IMR-90 (cell line): Measurements from ENCODE around the gene MBOAT2. TPM values are rescaled to one million over a fixed set of nuclear protein-coding genes. Genes with fewer than 3 reads are reported as not detected.

Experiments used
- ATAC-seq: fragments of 200-7000 bp; cut with Tn5 transposase; 2 replicates; pipeline ENCODE4 v1.9.1; 2020; ENCODE audit warnings: low read depth, mild to moderate bottlenecking, moderate library complexity
- BruUV-seq: library from RNA; stranded (reverse); fragments of 400-500 nt; replicated peaks from 2 replicates; lab custom pipeline; 2021; lab: Mats Ljungman, UMichigan
- CTCF ChIA-PET: fragments of 300-600 bp; formaldehyde crosslinking; extraction: SDS; loops from one replicate; lab custom pipeline; 2021; ENCODE audit warnings: antibody characterized with exemption; lab: Yijun Ruan, JAX
- POLR2A ChIA-PET: fragments of 300-600 bp; sonication (Branson Sonifier 250); formaldehyde crosslinking; loops from one replicate; lab custom pipeline; 2022; ENCODE audit warnings: antibody characterized with exemption; ENCODE audit not compliant: unreplicated experiment; lab: Charles Lee
- DNase-seq: peaks from one replicate; pipeline ENCODE4 v3.0.0; 2013
- H2AFZ ChIP-seq: replicated peaks from 2 replicates; pipeline ENCODE3; 2013; ENCODE audit warnings: low read length, mild to moderate bottlenecking; ENCODE audit not compliant: poor library complexity
- H2AK5ac ChIP-seq: 2 replicates; pipeline ENCODE4 v1.6.1; 2013; ENCODE audit warnings: low read depth, low read length, inconsistent platforms
- H2AK9ac ChIP-seq: replicated peaks from 2 replicates; pipeline ENCODE3; 2013; ENCODE audit warnings: mild to moderate bottlenecking, low read depth, low read length, moderate library complexity; ENCODE audit not compliant: poor library complexity
- H2BK120ac ChIP-seq: 2 replicates; pipeline ENCODE4 v1.6.1; 2013; ENCODE audit warnings: low read depth, low read length, inconsistent platforms
- H2BK15ac ChIP-seq: 3 replicates; pipeline ENCODE4 v1.6.1; 2013; ENCODE audit warnings: low read depth, low read length, inconsistent platforms
- H2BK20ac ChIP-seq: 2 replicates; pipeline ENCODE4 v1.6.1; 2013; ENCODE audit warnings: low read depth, mild to moderate bottlenecking, inconsistent platforms, low read length, moderate library complexity
- H2BK5ac ChIP-seq: 2 replicates; pipeline ENCODE4 v1.6.1; 2013; ENCODE audit warnings: mild to moderate bottlenecking, low read depth, low read length, inconsistent platforms; ENCODE audit not compliant: poor library complexity, severe bottlenecking
- H3K14ac ChIP-seq: replicated peaks from 2 replicates; pipeline ENCODE4 v1.6.1; 2013; ENCODE audit warnings: low read depth, low read length, inconsistent platforms
- H3K18ac ChIP-seq: 2 replicates; pipeline ENCODE4 v1.6.1; 2013; ENCODE audit warnings: low read depth, low read length, control low read depth
- H3K23ac ChIP-seq: 2 replicates; pipeline ENCODE4 v1.6.1; 2013; ENCODE audit warnings: low read depth, low read length, inconsistent platforms
- H3K27ac ChIP-seq: 2 replicates; pipeline ENCODE4 v1.5.1; 2013; ENCODE audit warnings: mild to moderate bottlenecking, control low read depth, low read length; ENCODE audit not compliant: insufficient read depth
- H3K27me3 ChIP-seq: 2 replicates; pipeline ENCODE4 v1.6.1; 2013; ENCODE audit warnings: low read length; ENCODE audit not compliant: control insufficient read depth, insufficient read depth
- H3K36me3 ChIP-seq: 2 replicates; pipeline ENCODE4 v1.6.1; 2013; ENCODE audit warnings: low read length, mixed read lengths; ENCODE audit not compliant: control insufficient read depth, insufficient read depth
- H3K4ac ChIP-seq: 2 replicates; pipeline ENCODE4 v1.6.1; 2013; ENCODE audit warnings: low read depth, low read length, inconsistent platforms
- H3K4me1 ChIP-seq: 2 replicates; pipeline ENCODE4 v1.6.1; 2013; ENCODE audit warnings: low read length, mixed read lengths; ENCODE audit not compliant: control insufficient read depth, insufficient read depth
- H3K4me2 ChIP-seq: 2 replicates; pipeline ENCODE4 v1.6.1; 2013; ENCODE audit warnings: low read depth, mild to moderate bottlenecking, control low read depth, low read length, moderate library complexity
- H3K4me3 ChIP-seq: 2 replicates; pipeline ENCODE4 v1.5.1; 2013; ENCODE audit warnings: low read depth, mild to moderate bottlenecking, control low read depth, low read length, moderate library complexity; ENCODE audit not compliant: insufficient read depth
- H3K56ac ChIP-seq: 2 replicates; pipeline ENCODE4 v1.6.1; 2013; ENCODE audit warnings: low read length, inconsistent platforms; ENCODE audit not compliant: insufficient read depth; ENCODE audit errors: extremely low read depth
- H3K79me1 ChIP-seq, 2 experiments: 2 replicates each; pipeline ENCODE4 v1.6.1; 2013; ENCODE audit warnings: low read length in 2 of 2, inconsistent platforms in 1 of 2, low read depth in 1 of 2
- H3K9ac ChIP-seq: 2 replicates; pipeline ENCODE4 v1.6.1; 2013; ENCODE audit warnings: low read depth, low read length, control low read depth
- H3K9me1 ChIP-seq: 2 replicates; pipeline ENCODE4 v1.6.1; 2013; ENCODE audit warnings: low read length, inconsistent platforms; ENCODE audit not compliant: insufficient read depth
- H3K9me3 ChIP-seq: 2 replicates; pipeline ENCODE4 v1.6.1; 2013; ENCODE audit warnings: low read length; ENCODE audit not compliant: control insufficient read depth, insufficient read depth
- H4K20me1 ChIP-seq: 2 replicates; pipeline ENCODE4 v1.6.1; 2013; ENCODE audit warnings: low read length, inconsistent platforms; ENCODE audit not compliant: insufficient read depth
- H4K5ac ChIP-seq: 2 replicates; pipeline ENCODE4 v1.6.1; 2013; ENCODE audit warnings: mild to moderate bottlenecking, low read depth, low read length, control low read depth
- H4K8ac ChIP-seq, 2 experiments: 2 replicates each; pipeline ENCODE4 v1.6.1; 2013; ENCODE audit warnings: low read depth in 2 of 2, low read length in 2 of 2, control low read depth in 1 of 2, inconsistent platforms in 1 of 2
- H4K91ac ChIP-seq: 2 replicates; pipeline ENCODE4 v1.6.1; 2013; ENCODE audit warnings: low read depth, low read length, inconsistent platforms; ENCODE audit not compliant: insufficient read depth
- BHLHE40 ChIP-seq: fragments of 150-350 bp; IDR thresholded peaks from 2 replicates; pipeline ENCODE4 v1.6.1; 2016; ENCODE audit warnings: mild to moderate bottlenecking, low read depth, low read length
- CEBPB ChIP-seq: IDR thresholded peaks from 2 replicates; pipeline ENCODE4 v1.6.1; 2012; ENCODE audit warnings: low read depth, low read length, improper control_type of control experiment
- MXI1 ChIP-seq: IDR thresholded peaks from 2 replicates; pipeline ENCODE4 v1.6.1; 2012; ENCODE audit warnings: low read depth, mild to moderate bottlenecking, low read length, moderate library complexity, borderline replicate concordance
- RCOR1 ChIP-seq: IDR thresholded peaks from 2 replicates; pipeline ENCODE4 v1.6.1; 2012; ENCODE audit warnings: mild to moderate bottlenecking, low read length, improper control_type of control experiment; ENCODE audit not compliant: insufficient replicate concordance
- SMC3 ChIP-seq: fragments of 150-350 bp; IDR thresholded peaks from 2 replicates; pipeline ENCODE4 v1.6.1; 2016; ENCODE audit warnings: low read depth, mild to moderate bottlenecking, antibody characterized with exemption, low read length, moderate library complexity
- WGBS, 2 experiments: methylation state at CpG; one replicate each; pipeline versions ENCODE4 v1.1.5 to v1.1.7; 2013; ENCODE audit warnings: missing lambda C conversion rate in 2 of 2; ENCODE audit not compliant: insufficient read length in 1 of 2; ENCODE audit errors: extremely low coverage in 2 of 2; 5-methylcytosine and 5-hydroxymethylcytosine counted together
- dilution Hi-C: fragments of 300-500 bp; cut with HindIII; formaldehyde crosslinking; loops from one replicate; pipeline ENCODE4 v1.14.3; 2018; ENCODE audit warnings: low sequenced_read_pairs; ENCODE audit not compliant: unreplicated experiment
- in situ Hi-C: fragments of 300-500 bp; cut with MboI; formaldehyde crosslinking; loops from 3 replicates; pipeline ENCODE4 v1.14.3; 2019; ENCODE audit warnings: low sequenced_read_pairs, inconsistent platforms, mixed read lengths
- intact Hi-C: fragments of 100-400 bp; cut with micrococcal nuclease; formaldehyde crosslinking; loops from 2 replicates; pipeline ENCODE4 v1.10.0; 2022
- polyA plus RNA-seq, 3 experiments: library from polyadenylated mRNA; depleted of rRNA; stranded (reverse); fragments of >200 nt; gene quantifications; 2 replicates each; pipeline ENCODE4 v1.2.3, GENCODE V29; 2012; ENCODE audit warnings: low replicate concordance in 1 of 3
- total RNA-seq: library from RNA; depleted of rRNA; stranded (reverse); fragments of >200 nt; gene quantifications from 2 replicates; pipeline ENCODE4 v1.2.3, GENCODE V29; 2012
- TF ChIP-seq, protein P1 (sequence below): fragments of 150-350 bp; IDR thresholded peaks from 2 replicates; pipeline ENCODE4 v1.6.1; 2017; ENCODE audit warnings: mild to moderate bottlenecking, antibody characterized with exemption, low read length, low read depth

Gene MBOAT2
- total and polyA plus RNA-seq, 2 of the 4 experiments (the other 2 are of a cell fraction): 33.9 to 102 TPM

DNA sequence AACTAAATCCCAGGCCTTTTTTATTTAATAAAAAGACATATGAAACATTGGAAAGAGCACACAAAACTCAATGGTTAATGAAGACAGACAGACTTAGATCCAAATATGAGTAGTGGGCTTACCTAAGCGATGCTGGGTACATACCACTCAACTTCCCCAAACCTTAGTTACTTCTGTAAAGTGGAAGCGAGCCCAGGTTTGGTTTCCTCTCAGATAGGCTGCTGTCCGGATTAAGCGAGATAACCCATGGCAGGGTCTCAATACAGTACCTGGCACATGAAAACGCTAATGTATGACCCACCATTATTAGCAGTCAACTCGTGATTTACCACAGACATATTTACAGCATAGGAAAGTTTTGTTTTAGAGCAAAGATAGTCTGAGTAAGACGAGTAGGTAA lies 21.6 kb downstream of the MBOAT2 start:
- H3K4me3 ChIP-seq: no peak overlapping the region
- ChIA-PET POLR2A (no interaction called here), CTCF (no interaction called here)
- no peak overlapping the region for H3K56ac ChIP-seq
- no peak overlapping the region for H2BK120ac ChIP-seq
- H2AK9ac ChIP-seq: no peak overlapping the region
- H4K5ac ChIP-seq: no peak overlapping the region
- no peaks in the 10 kb centered on the region for H3K9me3 ChIP-seq
- H2AK5ac ChIP-seq: no peak overlapping the region
- no peak overlapping the region for H2BK20ac ChIP-seq
- in situ Hi-C loops (no loop called here), dilution Hi-C loops (no loop called here), intact Hi-C loops (no loop called here)
- no peak overlapping the region for H3K4ac ChIP-seq
- H3K27ac ChIP-seq: no peak overlapping the region
- H3K27me3 ChIP-seq: no peaks in the 10 kb centered on the region
- TF ChIP-seq SMC3: no peak
- no peak for TF ChIP-seq MXI1
- no peak for TF ChIP-seq RCOR1
- TF ChIP-seq, protein P1, sequence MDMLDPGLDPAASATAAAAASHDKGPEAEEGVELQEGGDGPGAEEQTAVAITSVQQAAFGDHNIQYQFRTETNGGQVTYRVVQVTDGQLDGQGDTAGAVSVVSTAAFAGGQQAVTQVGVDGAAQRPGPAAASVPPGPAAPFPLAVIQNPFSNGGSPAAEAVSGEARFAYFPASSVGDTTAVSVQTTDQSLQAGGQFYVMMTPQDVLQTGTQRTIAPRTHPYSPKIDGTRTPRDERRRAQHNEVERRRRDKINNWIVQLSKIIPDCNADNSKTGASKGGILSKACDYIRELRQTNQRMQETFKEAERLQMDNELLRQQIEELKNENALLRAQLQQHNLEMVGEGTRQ: no peak
- TF ChIP-seq CEBPB: no peak
- no peak for TF ChIP-seq BHLHE40
- H2BK15ac ChIP-seq: no peak overlapping the region
- no peak overlapping the region for H3K4me2 ChIP-seq
- no peak for DNase-seq
- 0 out of 2 replicates have a peak, but pooled peaks cover 9% of the 10 kb centered on the region for H3K9me1 ChIP-seq
- ATAC-seq: no peak
- H3K79me1 ChIP-seq: peaks cover 44 to 72% of the 10 kb centered on the region in 2 experiments
- WGBS, 2 experiments: no CpG with 5 or more reads among the region's 7 CpGs
- no peak overlapping the region for H3K18ac ChIP-seq
- no peak overlapping the region for H2AFZ ChIP-seq
- no peak overlapping the region for H3K9ac ChIP-seq
- no peak overlapping the region for H2BK5ac ChIP-seq
- peaks cover 10% of the 10 kb centered on the region for H3K4me1 ChIP-seq
- BruUV-seq: no TSS peak
- no peaks in the 10 kb centered on the region for H3K36me3 ChIP-seq
- H4K91ac ChIP-seq: no peak overlapping the region
- H4K8ac ChIP-seq: no peak overlapping the region
- no peaks in the 10 kb centered on the region; the same call in 1 of the 2 replicates for H4K20me1 ChIP-seq
- no peak overlapping the region for H3K23ac ChIP-seq
- H3K14ac ChIP-seq: no peak overlapping the region
